C4-2B (cell line): ENCODE measurements around the gene BAHCC1.

ENCODE experiments used
- H3K27ac ChIP-seq: fragments of 450-650 bp; 2 replicates; pipeline ENCODE4 v1.5.1; 2017
- ZFX ChIP-seq: fragments of 450-650 bp; IDR thresholded peaks from 2 replicates; pipeline ENCODE4 v1.6.1; 2017
- TF ChIP-seq, protein P1 (sequence below): fragments of 450-650 bp; conservative IDR thresholded peaks from 2 replicates; pipeline ENCODE4 v1.5.1; 2017; ENCODE audit warnings: mild to moderate bottlenecking

The BAHCC1 gene

DNA sequence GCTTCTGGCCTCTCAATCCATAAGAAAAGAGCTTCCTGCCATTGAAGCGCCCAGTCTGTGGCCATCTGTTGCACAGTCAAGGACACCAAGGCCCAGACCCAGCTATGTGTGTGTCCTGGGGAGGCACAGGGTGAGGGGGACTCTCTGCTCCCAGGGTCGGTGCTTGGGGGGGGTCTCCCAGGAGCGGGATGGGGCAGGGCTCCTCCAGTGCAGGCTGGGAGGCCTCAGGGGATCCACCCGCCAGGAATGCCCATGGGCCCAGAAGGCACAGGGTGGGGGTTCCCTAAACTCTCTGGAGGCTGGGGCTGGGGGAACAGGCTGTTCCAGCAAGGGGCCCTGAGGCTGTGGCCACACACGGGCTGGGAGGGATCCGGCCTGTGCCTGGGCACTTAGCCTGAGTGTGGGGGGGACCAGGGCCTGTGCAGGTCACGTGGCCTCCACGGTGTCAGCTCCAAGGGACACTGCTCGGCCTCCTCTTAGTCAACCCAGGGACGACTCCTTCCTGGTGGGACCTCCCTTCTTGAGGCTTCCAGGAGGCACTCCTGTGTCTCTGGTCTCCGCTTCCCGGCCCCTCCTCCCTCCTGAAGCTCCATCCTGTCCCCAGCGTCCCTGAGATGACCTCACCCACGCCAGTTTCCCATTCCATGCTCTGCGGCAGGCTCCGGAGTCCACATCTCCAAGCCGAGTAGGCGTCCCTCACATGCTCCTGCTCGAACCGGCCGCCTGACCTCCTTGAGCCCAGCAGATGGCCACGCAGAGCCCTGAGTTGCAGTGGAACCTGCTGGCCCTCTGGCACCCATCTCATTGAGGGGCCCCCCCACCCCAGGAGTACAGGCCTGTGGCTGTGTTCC is 23.1 kb upstream of the BAHCC1 start:
- no peak overlapping the region for H3K27ac ChIP-seq
- TF ChIP-seq ZFX, result no peak
- TF ChIP-seq, protein P1, sequence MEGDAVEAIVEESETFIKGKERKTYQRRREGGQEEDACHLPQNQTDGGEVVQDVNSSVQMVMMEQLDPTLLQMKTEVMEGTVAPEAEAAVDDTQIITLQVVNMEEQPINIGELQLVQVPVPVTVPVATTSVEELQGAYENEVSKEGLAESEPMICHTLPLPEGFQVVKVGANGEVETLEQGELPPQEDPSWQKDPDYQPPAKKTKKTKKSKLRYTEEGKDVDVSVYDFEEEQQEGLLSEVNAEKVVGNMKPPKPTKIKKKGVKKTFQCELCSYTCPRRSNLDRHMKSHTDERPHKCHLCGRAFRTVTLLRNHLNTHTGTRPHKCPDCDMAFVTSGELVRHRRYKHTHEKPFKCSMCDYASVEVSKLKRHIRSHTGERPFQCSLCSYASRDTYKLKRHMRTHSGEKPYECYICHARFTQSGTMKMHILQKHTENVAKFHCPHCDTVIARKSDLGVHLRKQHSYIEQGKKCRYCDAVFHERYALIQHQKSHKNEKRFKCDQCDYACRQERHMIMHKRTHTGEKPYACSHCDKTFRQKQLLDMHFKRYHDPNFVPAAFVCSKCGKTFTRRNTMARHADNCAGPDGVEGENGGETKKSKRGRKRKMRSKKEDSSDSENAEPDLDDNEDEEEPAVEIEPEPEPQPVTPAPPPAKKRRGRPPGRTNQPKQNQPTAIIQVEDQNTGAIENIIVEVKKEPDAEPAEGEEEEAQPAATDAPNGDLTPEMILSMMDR, result no peak

DNA sequence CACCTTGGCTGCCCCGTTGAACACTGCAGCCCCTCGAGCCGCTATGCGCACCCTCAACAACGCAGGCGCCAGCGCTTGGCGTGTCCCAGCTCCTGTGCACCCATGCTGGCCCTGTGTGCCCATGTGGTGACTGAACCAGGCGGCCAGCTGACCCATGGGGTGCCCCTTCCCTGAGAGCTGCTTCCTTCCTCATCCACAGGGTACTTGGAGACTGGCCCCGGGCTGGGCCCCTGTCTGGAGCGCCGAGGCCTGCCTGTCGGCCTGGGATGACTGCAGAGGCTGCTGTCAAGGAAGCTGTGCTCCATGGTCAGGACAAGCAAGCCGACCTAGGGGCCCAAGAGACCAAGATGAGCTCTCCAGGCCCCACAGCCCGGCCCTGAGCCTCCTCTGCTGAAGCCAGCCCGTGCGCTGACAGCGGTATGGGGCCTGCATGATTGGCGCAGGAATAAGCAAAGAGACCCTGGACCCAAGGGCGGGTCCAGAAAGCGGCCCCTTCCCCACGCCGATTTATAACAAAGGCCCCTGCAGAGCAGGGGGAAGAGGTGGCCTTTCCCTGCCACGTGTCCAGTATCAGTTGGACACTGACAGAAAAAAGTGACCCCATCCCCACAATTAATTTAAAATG is 21.6 kb upstream of the BAHCC1 start:
- TF ChIP-seq ZFX, result no peak
- TF ChIP-seq, protein P1, result no peak
- H3K27ac ChIP-seq, result no peak overlapping the region

DNA sequence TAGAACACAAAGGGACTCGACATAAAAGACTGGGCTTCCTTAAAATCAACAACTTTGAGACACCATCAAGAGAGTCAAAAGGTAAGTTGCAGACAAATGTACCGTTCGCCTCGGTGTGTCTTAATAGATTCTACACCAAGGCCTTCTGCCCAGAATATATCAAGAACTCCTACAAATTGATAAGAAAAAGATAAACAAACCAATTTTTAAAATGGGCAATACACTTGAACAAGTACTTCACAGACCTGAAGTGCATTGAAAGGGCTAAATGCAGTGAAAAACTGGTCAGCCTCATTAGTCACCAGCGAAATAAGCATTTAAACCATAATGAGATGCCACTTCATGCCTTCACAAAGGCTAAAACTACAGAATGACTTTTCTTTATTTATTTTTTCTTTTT is 20.4 kb upstream of the BAHCC1 start:
- TF ChIP-seq ZFX, result no peak
- TF ChIP-seq, protein P1, result no peak
- no peak overlapping the region for H3K27ac ChIP-seq

DNA sequence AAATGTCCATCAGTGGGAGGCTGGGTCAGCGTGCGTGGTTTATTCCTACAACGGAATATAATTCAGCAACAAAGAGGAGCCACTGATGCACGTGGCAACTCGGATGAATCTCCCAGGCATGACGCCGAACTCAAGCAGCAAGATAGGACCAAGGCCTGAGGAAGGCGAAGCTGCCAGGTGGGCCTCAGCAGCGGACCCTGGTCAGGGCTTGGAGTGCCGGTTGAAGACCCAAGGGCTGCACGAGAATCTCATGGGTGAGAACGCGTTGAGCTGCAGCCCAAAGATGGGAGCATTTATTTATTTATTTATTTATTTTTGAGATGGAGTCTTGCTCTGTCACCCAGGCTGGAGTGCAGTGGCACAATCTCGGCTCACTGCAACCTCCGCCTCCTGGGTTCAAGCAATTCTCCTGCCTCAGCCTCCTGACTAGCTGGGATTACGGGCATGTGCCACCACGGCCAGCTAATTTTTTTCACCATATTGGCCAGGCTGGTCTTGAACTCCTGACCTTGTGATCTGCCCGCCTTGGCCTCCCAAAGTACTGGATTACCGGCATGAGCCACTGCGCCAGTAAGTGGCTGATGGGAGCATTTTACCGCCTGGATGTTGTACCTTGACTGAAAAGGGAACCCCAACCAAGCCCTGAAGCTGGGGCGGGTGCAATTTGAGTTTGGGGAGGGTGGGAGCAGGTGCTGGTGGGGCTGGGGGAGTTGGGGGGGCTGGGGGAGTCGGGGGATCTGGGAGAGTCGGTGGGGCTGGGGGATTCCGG is 18.1 kb upstream of the BAHCC1 start:
- H3K27ac ChIP-seq, result no peak overlapping the region
- TF ChIP-seq, protein P1, result no peak
- no peak for TF ChIP-seq ZFX

DNA sequence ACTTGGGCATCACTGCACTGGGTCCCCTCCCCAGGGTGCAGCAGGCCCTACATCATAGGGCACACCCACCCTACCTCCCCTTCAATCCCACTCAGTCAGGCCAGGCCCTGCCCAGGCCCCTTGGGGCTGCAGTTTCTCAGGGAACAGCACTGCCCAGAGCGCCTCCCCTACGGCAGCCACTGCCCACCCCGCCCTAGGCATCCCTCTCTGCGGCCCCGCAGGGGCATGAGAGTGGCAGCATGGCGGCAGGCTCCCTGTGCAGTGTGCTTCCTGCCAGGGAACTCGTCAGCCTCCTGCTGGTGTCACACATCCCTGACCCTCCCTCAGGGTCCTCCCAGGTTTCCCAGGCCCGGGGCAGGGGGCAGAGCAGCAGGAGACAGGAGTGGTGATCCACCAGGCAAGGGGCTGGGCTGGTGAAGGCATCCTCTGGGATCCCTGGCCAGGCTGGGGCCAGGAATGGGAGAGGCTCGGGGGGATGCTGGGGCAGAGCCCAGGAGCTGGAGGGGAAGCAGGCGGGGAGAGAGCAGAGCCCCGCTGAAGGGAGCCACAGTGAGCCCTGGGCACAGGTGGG is 16.2 kb upstream of the BAHCC1 start:
- TF ChIP-seq ZFX, result no peak
- TF ChIP-seq, protein P1, result no peak
- H3K27ac ChIP-seq, result peak overlapping the region; percentile 65

DNA sequence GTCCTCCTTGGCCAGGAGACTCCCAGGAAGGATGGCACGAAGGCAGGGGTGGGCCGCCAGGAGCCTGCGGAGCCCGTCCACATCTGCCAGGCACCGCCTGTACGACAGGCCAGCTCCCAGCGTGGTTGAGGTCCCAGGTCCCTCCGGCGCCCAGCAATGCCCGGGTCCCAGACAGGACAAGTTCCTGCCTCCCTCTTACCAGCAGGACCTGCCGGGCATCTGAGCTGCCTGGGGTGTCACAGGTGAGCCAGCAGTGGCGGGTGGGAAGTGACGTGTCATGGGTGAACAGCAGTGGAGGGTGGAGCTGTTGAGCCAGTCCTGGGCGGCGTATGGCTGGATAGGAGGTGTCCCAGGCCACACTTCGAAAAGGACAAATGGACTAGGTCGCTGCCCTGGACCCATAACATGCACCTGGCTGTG is 15.7 kb upstream of the BAHCC1 start:
- TF ChIP-seq ZFX, result no peak
- TF ChIP-seq, protein P1, result no peak
- H3K27ac ChIP-seq, result peak overlapping the region; percentile 65
